PC-3 (cell line): ENCODE measurements around the gene REEP1. TPM values are rescaled to one million over a fixed set of nuclear protein-coding genes. Genes with fewer than 3 reads are reported as not detected.

Experiments
- ATAC-seq: fragments of 200-7000 bp; cut with Tn5 transposase; 2 replicates; pipeline ENCODE4 v1.9.1; 2020; ENCODE audit warnings: mild to moderate bottlenecking, moderate library complexity
- BruUV-seq: library from RNA; stranded (reverse); fragments of 400-500 nt; replicated peaks from 2 replicates; lab custom pipeline; 2021; lab: Mats Ljungman, UMichigan
- CTCF ChIA-PET: fragments of 300-600 bp; sonication (Branson Sonifier 250); formaldehyde crosslinking; loops from one replicate; lab custom pipeline; 2022; ENCODE audit warnings: antibody characterized with exemption; lab: Charles Lee
- POLR2A ChIA-PET: fragments of 300-600 bp; sonication (Branson Sonifier 250); formaldehyde crosslinking; loops from one replicate; lab custom pipeline; 2022; ENCODE audit warnings: antibody characterized with exemption; ENCODE audit not compliant: unreplicated experiment; lab: Charles Lee
- DNase-seq: peaks from one replicate; pipeline ENCODE4 v3.0.0-alpha.2; 2015
- H2AFZ ChIP-seq: fragments of 300-600 bp; sonication (generic); 2 replicates; pipeline ENCODE4 v1.6.0; 2016; ENCODE audit warnings: antibody characterized with exemption, low read length
- H3F3A ChIP-seq: fragments of 300-600 bp; sonication (generic); one replicate; pipeline ENCODE4 v1.6.0; 2017; ENCODE audit warnings: antibody characterized with exemption, low read length, control low read depth, mild to moderate bottlenecking; ENCODE audit not compliant: unreplicated experiment
- H3K27ac ChIP-seq: fragments of 300-600 bp; sonication (generic); 2 replicates; pipeline ENCODE4 v1.5.1; 2016; ENCODE audit warnings: mild to moderate bottlenecking, low read length
- H3K27me3 ChIP-seq: fragments of 300-600 bp; sonication (generic); 2 replicates; pipeline ENCODE4 v1.6.1; 2016; ENCODE audit warnings: low read length, mixed read lengths
- H3K36me3 ChIP-seq: fragments of 300-600 bp; sonication (generic); 2 replicates; pipeline ENCODE4 v1.6.1; 2016; ENCODE audit warnings: low read depth, mixed run types, low read length, mixed read lengths
- H3K4me1 ChIP-seq: fragments of 300-600 bp; sonication (generic); 2 replicates; pipeline ENCODE4 v1.5.1; 2016; ENCODE audit warnings: low read length; ENCODE audit not compliant: insufficient read depth
- H3K4me2 ChIP-seq: fragments of 300-600 bp; sonication (generic); 2 replicates; pipeline ENCODE4 v1.6.0; 2016; ENCODE audit warnings: low read length
- H3K4me3 ChIP-seq: fragments of 300-600 bp; sonication (generic); 2 replicates; pipeline ENCODE4 v1.5.1; 2016; ENCODE audit warnings: mild to moderate bottlenecking, low read length, mixed read lengths
- H3K79me2 ChIP-seq: fragments of 300-600 bp; sonication (generic); 2 replicates; pipeline ENCODE4 v1.6.1; 2017; ENCODE audit warnings: low read length, mixed read lengths
- H3K9ac ChIP-seq: fragments of 300-600 bp; sonication (generic); 2 replicates; pipeline ENCODE4 v1.6.0; 2016; ENCODE audit warnings: mild to moderate bottlenecking, low read length
- H3K9me2 ChIP-seq: fragments of 300-600 bp; sonication (generic); replicated peaks from 2 replicates; pipeline ENCODE4 v1.6.1; 2016; ENCODE audit warnings: mixed run types, low read length, mixed read lengths
- H3K9me3 ChIP-seq: fragments of 300-600 bp; sonication (generic); 2 replicates; pipeline ENCODE4 v1.6.1; 2016; ENCODE audit warnings: low read length, mixed read lengths
- H4K20me1 ChIP-seq: fragments of 300-600 bp; sonication (generic); 2 replicates; pipeline ENCODE4 v1.6.1; 2016; ENCODE audit warnings: low read length, mixed read lengths
- EZH2 ChIP-seq: fragments of 300-600 bp; sonication (generic); IDR thresholded peaks from one replicate; pipeline ENCODE4 v1.6.1; 2017; ENCODE audit warnings: antibody characterized with exemption, mild to moderate bottlenecking, low read length; ENCODE audit not compliant: unreplicated experiment
- EZH2phosphoT487 ChIP-seq: fragments of 300-600 bp; sonication (generic); IDR thresholded peaks from 2 replicates; pipeline ENCODE4 v1.6.1; 2018; ENCODE audit warnings: mild to moderate bottlenecking, antibody characterized with exemption, low read length, borderline replicate concordance
- intact Hi-C: fragments of 100-400 bp; cut with micrococcal nuclease; formaldehyde crosslinking; loops from 2 replicates; pipeline ENCODE4 v1.9.0; 2023
- total RNA-seq: library from RNA; depleted of rRNA; stranded (reverse); fragments of >200 nt; gene quantifications from 2 replicates; pipeline ENCODE4 v1.2.3, GENCODE V29; 2014
- TF ChIP-seq, protein P1 (sequence below): fragments of 300-600 bp; sonication (generic); conservative IDR thresholded peaks from 2 replicates; pipeline ENCODE4 v1.5.1; 2017; ENCODE audit warnings: antibody characterized with exemption, low read depth, mild to moderate bottlenecking, low read length

Gene REEP1
- total RNA-seq, 1 experiment from 2014 or later: not detected

DNA sequence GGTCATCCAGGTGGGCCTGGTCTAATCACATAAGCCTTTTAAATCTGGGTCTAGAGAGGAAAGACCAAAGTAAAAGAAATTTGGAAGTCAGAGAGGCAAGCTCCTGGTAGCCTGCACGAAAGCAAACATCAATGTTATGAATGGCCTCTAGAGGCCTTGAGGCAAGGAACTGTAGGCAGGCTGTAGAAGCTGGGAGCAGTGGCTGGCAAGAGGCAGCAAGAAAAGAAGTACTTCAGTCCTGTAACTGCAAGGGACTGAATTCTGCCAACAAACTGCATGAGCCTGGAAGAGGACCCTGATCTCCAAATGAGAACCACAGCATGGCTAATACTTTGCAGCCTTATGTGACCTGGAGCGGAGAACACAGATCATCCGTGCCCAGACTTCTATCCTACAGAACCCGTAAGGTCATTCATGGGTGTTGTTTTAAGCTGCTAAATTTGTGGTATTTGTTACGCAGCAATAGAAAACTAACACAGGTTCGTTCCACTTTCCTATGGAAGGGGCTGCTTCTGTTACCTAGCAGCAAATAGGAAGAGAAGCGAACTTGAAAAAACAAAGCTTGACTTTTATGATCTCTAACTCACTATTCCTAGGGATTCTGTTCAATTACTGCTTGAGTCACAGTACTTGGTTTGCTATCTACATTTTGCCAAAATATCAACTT is 143.4 kb downstream of the REEP1 start:
- H3K36me3 ChIP-seq: peaks cover 10% of the 10 kb centered on the region
- H3F3A ChIP-seq: no peaks in the 10 kb centered on the region
- H3K4me1 ChIP-seq: peaks cover 20% of the 10 kb centered on the region
- TF ChIP-seq, protein P1, sequence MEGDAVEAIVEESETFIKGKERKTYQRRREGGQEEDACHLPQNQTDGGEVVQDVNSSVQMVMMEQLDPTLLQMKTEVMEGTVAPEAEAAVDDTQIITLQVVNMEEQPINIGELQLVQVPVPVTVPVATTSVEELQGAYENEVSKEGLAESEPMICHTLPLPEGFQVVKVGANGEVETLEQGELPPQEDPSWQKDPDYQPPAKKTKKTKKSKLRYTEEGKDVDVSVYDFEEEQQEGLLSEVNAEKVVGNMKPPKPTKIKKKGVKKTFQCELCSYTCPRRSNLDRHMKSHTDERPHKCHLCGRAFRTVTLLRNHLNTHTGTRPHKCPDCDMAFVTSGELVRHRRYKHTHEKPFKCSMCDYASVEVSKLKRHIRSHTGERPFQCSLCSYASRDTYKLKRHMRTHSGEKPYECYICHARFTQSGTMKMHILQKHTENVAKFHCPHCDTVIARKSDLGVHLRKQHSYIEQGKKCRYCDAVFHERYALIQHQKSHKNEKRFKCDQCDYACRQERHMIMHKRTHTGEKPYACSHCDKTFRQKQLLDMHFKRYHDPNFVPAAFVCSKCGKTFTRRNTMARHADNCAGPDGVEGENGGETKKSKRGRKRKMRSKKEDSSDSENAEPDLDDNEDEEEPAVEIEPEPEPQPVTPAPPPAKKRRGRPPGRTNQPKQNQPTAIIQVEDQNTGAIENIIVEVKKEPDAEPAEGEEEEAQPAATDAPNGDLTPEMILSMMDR: 0 out of 2 replicates have a peak, but pooled peaks have one; percentile 19
- TF ChIP-seq EZH2 (no peak), EZH2phosphoT487 (no peak)
- peak overlapping the region; percentile 98 for H3K9ac ChIP-seq
- DNase-seq (peak; percentile 29), ATAC-seq (no peak)
- H2AFZ ChIP-seq: no peak overlapping the region
- no peaks in the 10 kb centered on the region for H3K9me2 ChIP-seq
- intact Hi-C loops: loop anchor here (2.0 kb wide), 1 partner anchor 247 kb away; the partner anchor contains the start of gene KDM3A
- ChIA-PET POLR2A (no interaction called here), CTCF (no interaction called here)
- BruUV-seq: no TSS peak
- H3K27me3 ChIP-seq: no peaks in the 10 kb centered on the region
- no peak overlapping the region for H3K27ac ChIP-seq
- H3K4me2 ChIP-seq: peak overlapping the region; percentile 92
- H4K20me1 ChIP-seq: peaks cover 42% of the 10 kb centered on the region
- peaks cover 69% of the 10 kb centered on the region for H3K79me2 ChIP-seq
- H3K9me3 ChIP-seq: no peaks in the 10 kb centered on the region
- H3K4me3 ChIP-seq: peak overlapping the region; percentile 90

DNA sequence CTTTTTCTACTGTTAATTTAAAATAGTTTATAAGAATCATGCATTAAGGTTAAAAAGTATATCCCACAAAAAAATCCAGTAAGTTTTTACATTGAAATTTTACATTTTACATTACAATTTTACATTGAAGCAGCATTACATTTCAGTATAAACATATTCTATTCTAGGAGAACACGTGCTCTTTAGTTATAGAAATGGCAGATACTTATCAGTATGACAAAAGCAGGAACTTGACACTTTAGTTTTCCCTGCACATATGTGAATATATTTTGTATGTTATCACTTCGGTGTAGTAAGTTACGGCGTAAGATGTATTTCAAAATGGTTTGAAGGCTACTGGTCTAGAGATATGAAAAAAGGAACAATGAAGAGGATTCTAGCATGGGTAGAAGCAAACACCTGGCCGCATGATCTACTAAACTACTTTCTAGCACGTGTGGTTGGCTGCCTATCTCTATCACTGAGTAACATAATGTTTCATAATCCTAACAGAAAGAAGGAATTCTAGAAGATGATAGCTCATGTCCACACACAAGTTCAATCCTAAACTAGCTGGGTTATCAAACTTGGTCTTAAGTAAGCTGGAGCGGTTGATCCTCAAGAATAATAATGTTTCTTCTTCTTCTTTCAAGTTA is 147.5 kb downstream of the REEP1 start:
- ATAC-seq (no peak), DNase-seq (no peak)
- H3K27ac ChIP-seq: no peak overlapping the region
- H3K9me2 ChIP-seq: no peaks in the 10 kb centered on the region
- BruUV-seq: no TSS peak
- H3K4me2 ChIP-seq: no peak overlapping the region
- peaks cover 99% of the 10 kb centered on the region for H3K79me2 ChIP-seq
- peaks cover 16% of the 10 kb centered on the region for H3K4me1 ChIP-seq
- peaks cover 10% of the 10 kb centered on the region for H3K36me3 ChIP-seq
- no peak overlapping the region for H2AFZ ChIP-seq
- no peaks in the 10 kb centered on the region for H3K9me3 ChIP-seq
- ChIA-PET CTCF (no interaction called here), POLR2A (no interaction called here)
- no peak overlapping the region for H3K4me3 ChIP-seq
- H3K27me3 ChIP-seq: no peaks in the 10 kb centered on the region
- H4K20me1 ChIP-seq: peaks cover 71% of the 10 kb centered on the region
- intact Hi-C loops: no loop called here
- TF ChIP-seq EZH2: no peak
- TF ChIP-seq, protein P1: no peak
- TF ChIP-seq EZH2phosphoT487: no peak
- H3K9ac ChIP-seq: no peak overlapping the region
- no peaks in the 10 kb centered on the region for H3F3A ChIP-seq

DNA sequence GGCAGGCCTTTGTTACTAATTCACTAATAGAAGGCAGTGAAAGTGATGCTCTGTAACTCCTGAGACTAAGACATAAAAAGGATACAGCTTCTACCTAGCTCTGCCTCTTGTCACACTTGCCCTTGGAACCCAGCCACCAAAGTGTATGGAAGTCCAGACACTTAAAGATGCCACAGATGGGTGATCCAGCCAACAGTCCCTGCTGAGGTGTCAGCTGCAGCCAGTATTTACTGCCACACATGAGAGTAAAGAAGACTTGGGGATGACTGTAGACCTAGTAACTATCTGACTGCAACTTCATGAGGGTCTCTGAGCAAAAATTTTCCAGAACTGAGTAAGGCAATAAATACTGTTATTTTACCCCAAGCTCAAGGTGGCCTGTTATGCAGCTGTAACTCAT is 151.0 kb downstream of the REEP1 start:
- CTCF ChIA-PET: no interaction called here

More for the DNA sequence above, 151.0 kb downstream of the REEP1 start:
- Histone ChIP-seq H3F3A (no peaks in the 10 kb centered on the region), H3K9me3 (no peaks in the 10 kb centered on the region), H3K27me3 (no peaks in the 10 kb centered on the region), H3K27ac (no peak overlapping the region), H3K36me3 (peaks cover 7% of the 10 kb centered on the region), H3K4me2 (no peak overlapping the region), H3K4me1 (no peaks in the 10 kb centered on the region), H2AFZ (no peak overlapping the region), H4K20me1 (peaks cover 57% of the 10 kb centered on the region), H3K9me2 (no peaks in the 10 kb centered on the region), H3K9ac (no peak overlapping the region), H3K79me2 (peaks cover 100% of the 10 kb centered on the region), H3K4me3 (no peak overlapping the region)
- BruUV-seq: no TSS peak
- TF ChIP-seq EZH2 (no peak), EZH2phosphoT487 (no peak)
- TF ChIP-seq, protein P1: no peak
- intact Hi-C loops: no loop called here
- ATAC-seq (no peak), DNase-seq (no peak)
- POLR2A ChIA-PET: no interaction called here
